ENCODE data around the gene C1orf53. TPM values are rescaled to one million over a fixed set of nuclear protein-coding genes. Genes with fewer than 3 reads are reported as not detected.

C1orf53 gene
- total RNA-seq, 1 experiment from 2014 or later: 1.4 TPM

GRCh38 chr1:197918807-197919345, 16.4 kb downstream of the C1orf53 start:
- Histone ChIP-seq H3K23me2 (ENCODE audit: insufficient read length, low read depth, low read length, poor library complexity, severe bottlenecking) (peaks cover 28% of the 10 kb centered on the region), H3K18ac (ENCODE audit: insufficient read length, low read depth, low read length) (no peak overlapping the region), H3T11ph (ENCODE audit: low read length) (no peak overlapping the region), H3K23ac (ENCODE audit: insufficient read length, low read depth, low read length) (no peak overlapping the region), H3K9ac (ENCODE audit: extremely low read depth, insufficient read length, low read length) (no peak overlapping the region), H2AFZ (ENCODE audit: low read length) (no peak overlapping the region), H3K79me1 (ENCODE audit: insufficient read depth, low read depth, low read length, poor library complexity, severe bottlenecking) (no peaks in the 10 kb centered on the region), H3K9me3 (ENCODE audit: control insufficient read depth, low read depth, low read length) (no peaks in the 10 kb centered on the region), H3K27ac (ENCODE audit: insufficient read length, low read depth, low read length) (no peak overlapping the region), H4K8ac (replicated peaks; ENCODE audit: insufficient read length, low read depth, low read length) (no peak overlapping the region), H3K14ac (ENCODE audit: insufficient read depth, low read length) (no peak overlapping the region), H2BK12ac (ENCODE audit: insufficient read length, low read depth, low read length) (no peak overlapping the region), H4K5ac (ENCODE audit: insufficient read length, low read depth, low read length) (no peak overlapping the region), H2BK120ac (ENCODE audit: low read depth, low read length, poor library complexity, severe bottlenecking) (no peak overlapping the region), H2BK20ac (ENCODE audit: low read depth, low read length, poor library complexity, severe bottlenecking) (no peak overlapping the region), H3K79me2 (ENCODE audit: insufficient read depth, low read length) (no peaks in the 10 kb centered on the region), H2BK15ac (ENCODE audit: low read depth, low read length) (no peak overlapping the region), H3K56ac (ENCODE audit: insufficient read length, low read depth, low read length) (no peak overlapping the region), H3K4me2 (ENCODE audit: insufficient read depth, insufficient read length, low read length) (peak overlapping the region; percentile 60), H3K4ac (ENCODE audit: low read depth, low read length) (no peak overlapping the region), H3K27me3 (ENCODE audit: insufficient read depth, low read length) (peaks cover 84% of the 10 kb centered on the region), H4K20me1 (ENCODE audit: control insufficient read depth, insufficient read depth, insufficient read length) (no peaks in the 10 kb centered on the region), H2AK5ac (ENCODE audit: insufficient read length, low read length) (no peak overlapping the region), H4K91ac (ENCODE audit: insufficient read length, low read depth, low read length) (no peak overlapping the region), H3K4me1 (ENCODE audit: insufficient read depth, low read length) (peaks cover 10% of the 10 kb centered on the region; the same call in 1 of the 2 replicates), H2BK5ac (ENCODE audit: insufficient read length, low read length) (no peak overlapping the region)
- TF ChIP-seq CTCF (conservative IDR thresholded peaks at IDR 0.05): no peak
- peaks cover 0 to 2% of the 10 kb centered on the region in 2 experiments; a peak in 3 of 5 replicates for H3K9me3 Mint-ChIP-seq
- DNase-seq: no peak
- WGBS (ENCODE audit: extremely low coverage, insufficient read length, low lambda C conversion rate): no CpG with 5 or more reads among the region's 16 CpGs
- no peaks in the 10 kb centered on the region; a peak in 1 of 7 replicates for H3K36me3 Mint-ChIP-seq (ENCODE audit: insufficient read depth in 1 of 3, low read depth in 3 of 3)
- H3K4me3 Mint-ChIP-seq: peak overlapping the region in 1 of 2 experiments; percentile 51; a peak in 2 of 5 replicates
- H3K27ac Mint-ChIP-seq: no peak overlapping the region
- H3K27me3 Mint-ChIP-seq (ENCODE audit: low read depth): peaks cover 98% of the 10 kb centered on the region
- H3K4me1 Mint-ChIP-seq: peaks cover 62 to 84% of the 10 kb centered on the region in 2 experiments
